ENCODE data around the gene CCNI.
"Not testable (repeated sequence)": the region's sequence is repeated elsewhere in the genome, so short reads cannot be mapped to it uniquely, and the experiment has no call there.

CCNI gene

GRCh38 chr4:77075869-77076799 lies at the start of gene CCNI:
Gene CCNI (minus strand): TSS chr4:77075989. CDS start chr4:77066362, 9,627 bp downstream.
- DNase-seq: peak; percentile 92

- DNase-seq: no peak
These were observed 48.8 kb upstream of the CCNI start for GRCh38 chr4:77124576-77124975.

GRCh38 chr4:77123411-77123810 lies 47.6 kb upstream of the CCNI start:
- DNase-seq: no peak

GRCh38 chr4:77122656-77123055 lies 46.9 kb upstream of the CCNI start:
- no peak for DNase-seq

- DNase-seq: no peak
These were observed 46.0 kb upstream of the CCNI start for GRCh38 chr4:77121736-77122240.

- DNase-seq: no peak
These were observed 45.2 kb upstream of the CCNI start for GRCh38 chr4:77120886-77121508.

- DNase-seq: no peak
These were observed 41.9 kb upstream of the CCNI start for GRCh38 chr4:77117721-77118120.

- no peak for DNase-seq
These were observed 37.3 kb upstream of the CCNI start for GRCh38 chr4:77113069-77113468.

- DNase-seq: no peak
These were observed 34.9 kb upstream of the CCNI start for GRCh38 chr4:77110730-77111129.

- peak; percentile 10 for DNase-seq
These were observed 29.2 kb upstream of the CCNI start for GRCh38 chr4:77104791-77105540.

- DNase-seq: no peak
These were observed 28.6 kb upstream of the CCNI start for GRCh38 chr4:77104388-77104787.

- no peak for DNase-seq
These were observed 24.4 kb upstream of the CCNI start for GRCh38 chr4:77100234-77100633.

GRCh38 chr4:77097611-77098010 lies 21.8 kb upstream of the CCNI start:
- DNase-seq: no peak

GRCh38 chr4:77095101-77095821 lies 19.5 kb upstream of the CCNI start:
- peak; percentile 83 for DNase-seq

GRCh38 chr4:77094496-77094895 lies 18.7 kb upstream of the CCNI start:
- no peak for DNase-seq

- no peak for DNase-seq
These were observed 17.6 kb upstream of the CCNI start for GRCh38 chr4:77093401-77093800.

- DNase-seq: no peak
These were observed 17.2 kb upstream of the CCNI start for GRCh38 chr4:77092975-77093374.

- DNase-seq: no peak
These were observed 14.1 kb upstream of the CCNI start for GRCh38 chr4:77089866-77090265.

GRCh38 chr4:77087027-77087426 lies 11.2 kb upstream of the CCNI start:
- DNase-seq: not testable (repeated sequence)

GRCh38 chr4:77084019-77084639 lies 8.3 kb upstream of the CCNI start:
- no peak for DNase-seq

GRCh38 chr4:77082886-77083608 lies 7.3 kb upstream of the CCNI start:
- DNase-seq: no peak
